ENCODE data around the gene STT3B. TPM values are rescaled to one million over a fixed set of nuclear protein-coding genes. Genes with fewer than 3 reads are reported as not detected.

Gene STT3B
- total RNA-seq, 2 experiments from 2014 or later, result 93.5 to 122 TPM

- peaks cover 42% of the 10 kb centered on the region for H4K20me1 ChIP-seq (ENCODE audit: insufficient read depth, low read length)
- CTCF ChIA-PET (ENCODE audit: unreplicated experiment), result no interaction called here
- no TSS peak for BruUV-seq (replicated peaks)
- TF ChIP-seq, protein P1, sequence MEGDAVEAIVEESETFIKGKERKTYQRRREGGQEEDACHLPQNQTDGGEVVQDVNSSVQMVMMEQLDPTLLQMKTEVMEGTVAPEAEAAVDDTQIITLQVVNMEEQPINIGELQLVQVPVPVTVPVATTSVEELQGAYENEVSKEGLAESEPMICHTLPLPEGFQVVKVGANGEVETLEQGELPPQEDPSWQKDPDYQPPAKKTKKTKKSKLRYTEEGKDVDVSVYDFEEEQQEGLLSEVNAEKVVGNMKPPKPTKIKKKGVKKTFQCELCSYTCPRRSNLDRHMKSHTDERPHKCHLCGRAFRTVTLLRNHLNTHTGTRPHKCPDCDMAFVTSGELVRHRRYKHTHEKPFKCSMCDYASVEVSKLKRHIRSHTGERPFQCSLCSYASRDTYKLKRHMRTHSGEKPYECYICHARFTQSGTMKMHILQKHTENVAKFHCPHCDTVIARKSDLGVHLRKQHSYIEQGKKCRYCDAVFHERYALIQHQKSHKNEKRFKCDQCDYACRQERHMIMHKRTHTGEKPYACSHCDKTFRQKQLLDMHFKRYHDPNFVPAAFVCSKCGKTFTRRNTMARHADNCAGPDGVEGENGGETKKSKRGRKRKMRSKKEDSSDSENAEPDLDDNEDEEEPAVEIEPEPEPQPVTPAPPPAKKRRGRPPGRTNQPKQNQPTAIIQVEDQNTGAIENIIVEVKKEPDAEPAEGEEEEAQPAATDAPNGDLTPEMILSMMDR (conservative IDR thresholded peaks at IDR 0.05; ENCODE audit: low read length), result peak; percentile 62
- no peak for TF ChIP-seq EZH2phosphoT487 (IDR thresholded peaks at IDR 0.05; ENCODE audit: borderline replicate concordance, low read depth, low read length)
- H3K4me2 ChIP-seq (ENCODE audit: low read length), result peak overlapping the region; percentile 91
- intact Hi-C loops (cut with micrococcal nuclease; ENCODE audit: unreplicated experiment), result loop anchor here (5.0 to 10.0 kb wide), 7 partner anchors 319 to 926 kb away; partner anchors contain the start of genes OSBPL10, TGFBR2 and ZNF860
- peak overlapping the region; percentile 92 for H3K27ac ChIP-seq (ENCODE audit: low read depth, low read length, poor library complexity, severe bottlenecking)
- H3K36me3 ChIP-seq (ENCODE audit: insufficient read depth, low read length), result peaks cover 40% of the 10 kb centered on the region
- POLR2A ChIA-PET, result interaction anchor here (0.6 to 5.6 kb wide), 25 partner anchors 7 to 925 kb away, joined by 3 to 54 read pairs (median 4); partner anchors contain the start of gene ZNF860
- peak; percentile 67 for DNase-seq (ENCODE audit: low spot score)
- no peaks in the 10 kb centered on the region for H3K9me3 ChIP-seq (ENCODE audit: low read length)
- peaks cover 28% of the 10 kb centered on the region for H3K4me1 ChIP-seq (ENCODE audit: insufficient read depth, low read length, poor library complexity, severe bottlenecking)
- H3K79me2 ChIP-seq (ENCODE audit: insufficient read depth, low read depth, low read length), result peaks cover 68% of the 10 kb centered on the region
- H2AFZ ChIP-seq (ENCODE audit: low read length), result no peak overlapping the region; the same call in 1 of the 2 replicates
- no peaks in the 10 kb centered on the region for H3K9me2 ChIP-seq (ENCODE audit: insufficient read depth, low read length)
- H3K4me3 ChIP-seq (ENCODE audit: low read depth, low read length, poor library complexity, severe bottlenecking), result peak overlapping the region; percentile 94
Observed at GRCh38 chr3:31533169-31534064, 692 bp downstream of the STT3B start.

GRCh38 chr3:31534065-31534425, 1.3 kb downstream of the STT3B start:
- peak; percentile 56 for DNase-seq (ENCODE audit: low spot score)
- Histone ChIP-seq H3K9me3 (ENCODE audit: low read length) (no peaks in the 10 kb centered on the region), H3K36me3 (ENCODE audit: insufficient read depth, low read length) (peaks cover 46% of the 10 kb centered on the region), H3K4me2 (ENCODE audit: low read length) (peak overlapping the region; percentile 91), H3K79me2 (ENCODE audit: insufficient read depth, low read depth, low read length) (peaks cover 74% of the 10 kb centered on the region), H3K9me2 (ENCODE audit: insufficient read depth, low read length) (no peaks in the 10 kb centered on the region), H3K4me3 (ENCODE audit: low read depth, low read length, poor library complexity, severe bottlenecking) (peak overlapping the region; percentile 94), H4K20me1 (ENCODE audit: insufficient read depth, low read length) (peaks cover 48% of the 10 kb centered on the region), H3K27ac (ENCODE audit: low read depth, low read length, poor library complexity, severe bottlenecking) (peak overlapping the region; percentile 92), H2AFZ (ENCODE audit: low read length) (no peak overlapping the region), H3K4me1 (ENCODE audit: insufficient read depth, low read length, poor library complexity, severe bottlenecking) (peaks cover 34% of the 10 kb centered on the region)
- ChIA-PET CTCF (ENCODE audit: unreplicated experiment) (no interaction called here), POLR2A (interaction anchor here (0.6 to 5.6 kb wide), 9 partner anchors 11 to 495 kb away, joined by 3 to 54 read pairs (median 8); partner anchors contain the start of gene ZNF860)
- intact Hi-C loops (cut with micrococcal nuclease; ENCODE audit: unreplicated experiment), result loop anchor here (5.0 to 10.0 kb wide), 7 partner anchors 318 to 927 kb away; partner anchors contain the start of genes OSBPL10, TGFBR2 and ZNF860
- BruUV-seq (replicated peaks), result no TSS peak
- TF ChIP-seq, protein P1 (conservative IDR thresholded peaks at IDR 0.05; ENCODE audit: low read length), result no peak
- no peak for TF ChIP-seq EZH2phosphoT487 (IDR thresholded peaks at IDR 0.05; ENCODE audit: borderline replicate concordance, low read depth, low read length)
